GM19351 (cell line): Measurements from ENCODE around the gene CBARP.

Source experiments
- ATAC-seq: cut with Tn5 transposase; IDR thresholded peaks from one replicate; pipeline ENCODE4 v1.9.1; 2021; ENCODE audit warnings: mild to moderate bottlenecking, moderate library complexity; ENCODE audit not compliant: unreplicated experiment

CBARP gene

GRCh38 chr19:1239796-1240737 is 2.3 kb upstream of the CBARP start:
- no peak for ATAC-seq

GRCh38 chr19:1239420-1239795 is 1.6 kb upstream of the CBARP start:
- ATAC-seq = no peak

- no peak for ATAC-seq
Measured at GRCh38 chr19:1238369-1239303, 831 bp upstream of the CBARP start.

GRCh38 chr19:1237027-1237659 is 662 bp downstream of the CBARP start:
- no peak for ATAC-seq

- ATAC-seq = no peak
Measured at GRCh38 chr19:1236576-1236975, 1.2 kb downstream of the CBARP start.

GRCh38 chr19:1235625-1236538 is 1.9 kb downstream of the CBARP start:
- no peak for ATAC-seq

- no peak for ATAC-seq
Measured at GRCh38 chr19:1234955-1235380, 2.8 kb downstream of the CBARP start.

- ATAC-seq = no peak
Measured at GRCh38 chr19:1234051-1234954, 3.5 kb downstream of the CBARP start.

- ATAC-seq = no peak
Measured at GRCh38 chr19:1233115-1233667, 4.6 kb downstream of the CBARP start.

- no peak for ATAC-seq
Measured at GRCh38 chr19:1232652-1233072, 5.1 kb downstream of the CBARP start.

- ATAC-seq = no peak
Measured at GRCh38 chr19:1231729-1232637, 5.8 kb downstream of the CBARP start.

- ATAC-seq = no peak
Measured at GRCh38 chr19:1230783-1231489, 6.9 kb downstream of the CBARP start.

- no peak for ATAC-seq
Measured at GRCh38 chr19:1229924-1230782, 7.7 kb downstream of the CBARP start.

GRCh38 chr19:1229056-1229923 is 8.5 kb downstream of the CBARP start:
- no peak for ATAC-seq
